Ishikawa (cell line): Measurements from ENCODE around the gene DEPDC5.

ENCODE experiments used
- CEBPB ChIP-seq: IDR thresholded peaks from 2 replicates; pipeline ENCODE4 v1.6.1; 2012
- CREB1 ChIP-seq: IDR thresholded peaks from 2 replicates; pipeline ENCODE4 v1.6.1; 2012; ENCODE audit warnings: low read depth
- EGR1 ChIP-seq: IDR thresholded peaks from 2 replicates; pipeline ENCODE4 v1.6.1; 2012
- EP300 ChIP-seq: IDR thresholded peaks from 2 replicates; pipeline ENCODE4 v1.6.1; 2012; ENCODE audit warnings: borderline replicate concordance
- FOXM1 ChIP-seq: IDR thresholded peaks from 2 replicates; pipeline ENCODE4 v1.6.1; 2012; ENCODE audit warnings: low read depth, borderline replicate concordance
- MAX ChIP-seq: IDR thresholded peaks from 2 replicates; pipeline ENCODE4 v1.6.1; 2012
- NFIC ChIP-seq: IDR thresholded peaks from 2 replicates; pipeline ENCODE4 v1.6.1; 2012
- RAD21 ChIP-seq: IDR thresholded peaks from 2 replicates; pipeline ENCODE4 v1.6.1; 2012; ENCODE audit warnings: low read depth
- REST ChIP-seq: IDR thresholded peaks from 2 replicates; pipeline ENCODE4 v1.6.1; 2012; ENCODE audit warnings: low read depth, mild to moderate bottlenecking
- TAF1 ChIP-seq: IDR thresholded peaks from 2 replicates; pipeline ENCODE4 v1.6.1; 2012; ENCODE audit warnings: low read depth, mild to moderate bottlenecking
- TCF12 ChIP-seq: IDR thresholded peaks from 2 replicates; pipeline ENCODE4 v1.6.1; 2012; ENCODE audit warnings: low read depth
- TEAD4 ChIP-seq: IDR thresholded peaks from 2 replicates; pipeline ENCODE4 v1.6.1; 2012
- USF1 ChIP-seq: IDR thresholded peaks from 2 replicates; pipeline ENCODE4 v1.6.1; 2012
- YY1 ChIP-seq: IDR thresholded peaks from 2 replicates; pipeline ENCODE4 v1.6.1; 2012; ENCODE audit warnings: low read depth
- ZBTB7A ChIP-seq: IDR thresholded peaks from 2 replicates; pipeline ENCODE4 v1.6.1; 2012; ENCODE audit warnings: low read depth

DEPDC5 gene

GRCh38 chr22:31901388-31902137 lies 147.7 kb downstream of the DEPDC5 start:
- no peak for TF ChIP-seq ZBTB7A
- no peak for TF ChIP-seq RAD21
- TF ChIP-seq MAX: no peak
- TF ChIP-seq USF1: no peak
- TF ChIP-seq FOXM1: no peak
- TF ChIP-seq CEBPB: no peak
- no peak for TF ChIP-seq TAF1

- no peak for TF ChIP-seq FOXM1
- no peak for TF ChIP-seq ZBTB7A
- TF ChIP-seq TCF12: no peak
- TF ChIP-seq CEBPB: no peak
- TF ChIP-seq TEAD4: no peak
- TF ChIP-seq NFIC: no peak
- no peak for TF ChIP-seq MAX
- TF ChIP-seq TAF1: no peak
- TF ChIP-seq USF1: no peak
- TF ChIP-seq EP300: no peak
These were observed 150.8 kb downstream of the DEPDC5 start for GRCh38 chr22:31904651-31905050.

GRCh38 chr22:31905356-31905755 lies 151.5 kb downstream of the DEPDC5 start:
- TF ChIP-seq NFIC: no peak
- TF ChIP-seq ZBTB7A: no peak
- no peak for TF ChIP-seq REST
- TF ChIP-seq FOXM1: no peak
- TF ChIP-seq EGR1: no peak
- TF ChIP-seq USF1: no peak
- TF ChIP-seq TAF1: no peak
- TF ChIP-seq MAX: no peak
- TF ChIP-seq RAD21: no peak
- no peak for TF ChIP-seq EP300
- TF ChIP-seq TCF12: no peak
- TF ChIP-seq TEAD4: no peak
- no peak for TF ChIP-seq YY1
- no peak for TF ChIP-seq CREB1
- TF ChIP-seq CEBPB: no peak

GRCh38 chr22:31906086-31906485 lies 152.3 kb downstream of the DEPDC5 start:
- no peak for TF ChIP-seq CEBPB
- no peak for TF ChIP-seq USF1

- TF ChIP-seq ZBTB7A (no peak), REST (no peak), MAX (no peak), YY1 (no peak), TEAD4 (no peak), NFIC (no peak), FOXM1 (no peak), TCF12 (no peak), RAD21 (no peak), EGR1 (no peak), CEBPB (no peak), EP300 (no peak), CREB1 (no peak), TAF1 (no peak), USF1 (no peak)
These were observed 152.8 kb downstream of the DEPDC5 start for GRCh38 chr22:31906569-31906968.
